Gastrocnemius medialis (tissue), 4 donors: ENCODE results near the gene MFSD8.

ENCODE experiments used
- POLR2A ChIP-seq, 2 donors: fragments of 450-650 bp; IDR thresholded peaks; one replicate each; pipeline ENCODE4 v1.6.1; 2017; ENCODE audit warnings: antibody characterized with exemption in 2 of 2, mild to moderate bottlenecking in 2 of 2, moderate library complexity in 2 of 2
- TF ChIP-seq, protein P1 (sequence below), 5 experiments: fragments of 450-650 bp in 3 of 5; fragments of 200-600 bp in 2 of 5; sonication (generic) in 2 of 5; IDR thresholded peaks in 4 of 5; conservative IDR thresholded peaks in 1 of 5; 1 replicate in 4 of 5; 2 replicates in 1 of 5; pipeline ENCODE4 v1.5.1; 2016 to 2019; ENCODE audit warnings: antibody characterized with exemption in 5 of 5, mild to moderate bottlenecking in 3 of 5, moderate library complexity in 3 of 5

DNA sequence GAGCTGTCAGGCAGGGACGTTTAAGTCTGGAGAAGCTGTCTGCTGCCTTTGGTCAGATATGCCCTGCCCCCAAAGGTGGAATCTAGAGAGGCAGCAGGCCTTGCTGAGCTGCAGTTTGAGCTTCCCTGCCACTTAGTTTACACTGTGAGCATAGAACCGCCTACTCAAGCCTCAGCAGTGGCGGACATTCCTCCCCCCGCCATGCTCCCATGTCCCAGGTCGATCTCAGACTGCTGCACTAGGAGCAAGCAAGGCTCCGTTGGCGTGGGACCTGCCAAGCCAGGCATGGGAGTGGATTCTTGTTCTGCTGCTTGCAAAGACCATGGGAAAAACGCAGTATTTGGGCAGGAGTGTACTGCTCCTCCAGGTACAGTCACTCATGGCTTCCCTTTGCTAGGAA, 59.9 kb downstream of the MFSD8 start:
- TF ChIP-seq, protein P1, sequence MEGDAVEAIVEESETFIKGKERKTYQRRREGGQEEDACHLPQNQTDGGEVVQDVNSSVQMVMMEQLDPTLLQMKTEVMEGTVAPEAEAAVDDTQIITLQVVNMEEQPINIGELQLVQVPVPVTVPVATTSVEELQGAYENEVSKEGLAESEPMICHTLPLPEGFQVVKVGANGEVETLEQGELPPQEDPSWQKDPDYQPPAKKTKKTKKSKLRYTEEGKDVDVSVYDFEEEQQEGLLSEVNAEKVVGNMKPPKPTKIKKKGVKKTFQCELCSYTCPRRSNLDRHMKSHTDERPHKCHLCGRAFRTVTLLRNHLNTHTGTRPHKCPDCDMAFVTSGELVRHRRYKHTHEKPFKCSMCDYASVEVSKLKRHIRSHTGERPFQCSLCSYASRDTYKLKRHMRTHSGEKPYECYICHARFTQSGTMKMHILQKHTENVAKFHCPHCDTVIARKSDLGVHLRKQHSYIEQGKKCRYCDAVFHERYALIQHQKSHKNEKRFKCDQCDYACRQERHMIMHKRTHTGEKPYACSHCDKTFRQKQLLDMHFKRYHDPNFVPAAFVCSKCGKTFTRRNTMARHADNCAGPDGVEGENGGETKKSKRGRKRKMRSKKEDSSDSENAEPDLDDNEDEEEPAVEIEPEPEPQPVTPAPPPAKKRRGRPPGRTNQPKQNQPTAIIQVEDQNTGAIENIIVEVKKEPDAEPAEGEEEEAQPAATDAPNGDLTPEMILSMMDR (IDR thresholded peaks at IDR 0.05 in 4 of 5, conservative IDR thresholded peaks at IDR 0.05 in 1 of 5), result no peak
- no peak for TF ChIP-seq POLR2A (IDR thresholded peaks at IDR 0.05)
